ENCODE results near the gene PTPRF. TPM values are rescaled to one million over a fixed set of nuclear protein-coding genes. Genes with fewer than 3 reads are reported as not detected.

Gene PTPRF
- total RNA-seq, 4 donors from 2014 or later = 204 to 236 (median 231) TPM

DNA sequence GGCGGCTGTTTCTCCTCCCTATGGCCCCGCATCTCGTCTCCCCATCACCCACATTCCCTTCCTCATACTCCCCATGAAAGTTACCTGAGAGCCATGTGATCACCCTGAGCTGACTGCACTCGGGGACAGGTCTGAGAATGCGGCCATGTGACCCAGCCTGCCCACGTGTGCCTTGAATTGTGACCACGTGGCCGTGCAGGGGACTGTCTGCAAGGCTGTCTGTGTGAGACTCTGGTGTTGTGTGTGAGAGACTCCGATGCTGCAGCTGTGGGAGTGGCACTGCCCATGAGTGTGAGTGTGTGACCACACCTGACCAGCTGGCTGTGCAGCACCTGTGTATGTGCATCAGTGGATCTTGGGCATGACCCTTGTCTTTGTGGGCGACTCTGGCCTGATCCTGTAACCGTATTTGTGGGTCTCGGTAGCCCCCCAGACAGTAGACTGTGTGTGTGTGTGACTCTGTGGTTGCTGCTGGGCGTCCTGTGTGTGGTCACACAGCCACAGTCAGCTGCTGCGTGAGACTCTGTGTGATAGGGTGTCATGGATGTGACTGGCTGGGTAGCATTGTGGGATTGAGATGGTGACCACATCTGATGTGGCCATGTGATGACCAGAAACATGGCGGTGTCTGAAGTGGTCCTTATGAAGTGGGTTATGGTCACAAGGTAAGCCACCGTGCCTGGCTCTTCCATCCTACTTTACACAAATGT, 62.4 kb downstream of the PTPRF start:
- WGBS, 2 donors = 89 to 90% methylated on average over 14 of the region's 16 CpGs
- TF ChIP-seq POLR2A (IDR thresholded peaks at IDR 0.05) = no peak
- TF ChIP-seq, protein P1, sequence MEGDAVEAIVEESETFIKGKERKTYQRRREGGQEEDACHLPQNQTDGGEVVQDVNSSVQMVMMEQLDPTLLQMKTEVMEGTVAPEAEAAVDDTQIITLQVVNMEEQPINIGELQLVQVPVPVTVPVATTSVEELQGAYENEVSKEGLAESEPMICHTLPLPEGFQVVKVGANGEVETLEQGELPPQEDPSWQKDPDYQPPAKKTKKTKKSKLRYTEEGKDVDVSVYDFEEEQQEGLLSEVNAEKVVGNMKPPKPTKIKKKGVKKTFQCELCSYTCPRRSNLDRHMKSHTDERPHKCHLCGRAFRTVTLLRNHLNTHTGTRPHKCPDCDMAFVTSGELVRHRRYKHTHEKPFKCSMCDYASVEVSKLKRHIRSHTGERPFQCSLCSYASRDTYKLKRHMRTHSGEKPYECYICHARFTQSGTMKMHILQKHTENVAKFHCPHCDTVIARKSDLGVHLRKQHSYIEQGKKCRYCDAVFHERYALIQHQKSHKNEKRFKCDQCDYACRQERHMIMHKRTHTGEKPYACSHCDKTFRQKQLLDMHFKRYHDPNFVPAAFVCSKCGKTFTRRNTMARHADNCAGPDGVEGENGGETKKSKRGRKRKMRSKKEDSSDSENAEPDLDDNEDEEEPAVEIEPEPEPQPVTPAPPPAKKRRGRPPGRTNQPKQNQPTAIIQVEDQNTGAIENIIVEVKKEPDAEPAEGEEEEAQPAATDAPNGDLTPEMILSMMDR (IDR thresholded peaks at IDR 0.05) = no peak
- DNase-seq (ENCODE audit: low spot score in 2 of 2) = no peak
- no peak overlapping the region for H3K4me3 ChIP-seq (ENCODE audit: low read depth, poor library complexity, severe bottlenecking)
- intact Hi-C loops (cut with DNase I; ENCODE audit: low total_unique reads) = no loop called here

DNA sequence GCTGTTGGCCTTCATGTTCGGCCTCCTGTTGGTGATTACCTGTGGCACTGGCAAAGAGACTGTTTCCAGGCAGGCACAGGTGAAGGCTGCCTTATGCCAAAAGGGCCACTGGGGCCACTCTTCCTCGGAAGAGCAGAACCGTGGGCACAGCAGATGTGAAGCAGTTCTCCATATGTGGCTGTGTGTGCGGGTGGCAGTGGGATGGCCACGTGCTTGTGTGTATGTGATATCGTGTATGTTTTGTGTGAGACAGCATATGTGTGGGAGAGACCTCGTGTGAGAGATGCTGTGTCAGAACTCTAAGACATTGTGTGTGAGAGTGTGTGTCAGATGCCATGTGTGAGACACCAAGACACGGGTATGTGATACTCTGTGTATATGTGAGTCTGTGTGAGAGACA, 65.9 kb downstream of the PTPRF start:
- DNase-seq (ENCODE audit: low spot score in 2 of 2) = no peak
- intact Hi-C loops (cut with DNase I; ENCODE audit: low total_unique reads) = no loop called here
- no peak overlapping the region for H3K4me3 ChIP-seq (ENCODE audit: low read depth, poor library complexity, severe bottlenecking)
- 76 to 78% methylated on average over 8 of the region's 8 CpGs for WGBS, 2 donors
- TF ChIP-seq, protein P1 (IDR thresholded peaks at IDR 0.05) = no peak
- no peak for TF ChIP-seq POLR2A (IDR thresholded peaks at IDR 0.05)

DNA sequence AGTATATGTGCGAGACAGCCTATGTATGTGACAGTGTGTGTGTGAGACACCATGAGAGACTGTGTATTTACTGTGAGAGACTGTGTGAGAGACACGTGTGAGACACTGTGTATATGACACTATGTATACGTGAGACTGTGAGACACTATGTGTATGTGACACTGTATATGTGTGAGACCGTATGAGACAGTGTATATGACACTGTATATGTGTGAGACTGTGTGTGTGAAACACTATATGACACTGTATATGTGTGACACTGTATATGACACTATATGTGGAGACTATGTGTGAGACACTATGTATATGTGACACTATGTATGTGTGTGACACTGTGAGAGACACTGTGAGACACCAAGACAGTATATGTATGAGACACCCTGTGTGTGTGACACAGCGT, 66.3 kb downstream of the PTPRF start:
- 77 to 97% methylated on average over 5 of the region's 5 CpGs for WGBS, 2 donors
- H3K4me3 ChIP-seq (ENCODE audit: low read depth, poor library complexity, severe bottlenecking) = no peak overlapping the region
- intact Hi-C loops (cut with DNase I; ENCODE audit: low total_unique reads) = no loop called here
- no peak for DNase-seq (ENCODE audit: low spot score in 2 of 2)
- TF ChIP-seq POLR2A (IDR thresholded peaks at IDR 0.05) = no peak
- TF ChIP-seq, protein P1 (IDR thresholded peaks at IDR 0.05) = no peak

DNA sequence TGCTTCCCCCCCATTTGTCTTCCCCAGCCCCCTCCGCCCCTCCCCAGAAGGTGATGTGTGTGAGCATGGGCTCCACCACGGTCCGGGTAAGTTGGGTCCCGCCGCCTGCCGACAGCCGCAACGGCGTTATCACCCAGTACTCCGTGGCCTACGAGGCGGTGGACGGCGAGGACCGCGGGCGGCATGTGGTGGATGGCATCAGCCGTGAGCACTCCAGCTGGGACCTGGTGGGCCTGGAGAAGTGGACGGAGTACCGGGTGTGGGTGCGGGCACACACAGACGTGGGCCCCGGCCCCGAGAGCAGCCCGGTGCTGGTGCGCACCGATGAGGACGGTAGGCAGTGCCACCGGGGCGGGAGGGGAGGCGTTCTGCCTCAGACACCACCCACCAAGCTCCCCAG, 67.0 kb downstream of the PTPRF start:
- intact Hi-C loops (cut with DNase I; ENCODE audit: low total_unique reads) = no loop called here
- DNase-seq (ENCODE audit: low spot score in 2 of 2) = no peak
- WGBS, 2 donors = 93 to 96% methylated on average over 31 of the region's 31 CpGs
- TF ChIP-seq POLR2A (IDR thresholded peaks at IDR 0.05) = no peak
- TF ChIP-seq, protein P1 (IDR thresholded peaks at IDR 0.05) = no peak
- no peak overlapping the region for H3K4me3 ChIP-seq (ENCODE audit: low read depth, poor library complexity, severe bottlenecking)

DNA sequence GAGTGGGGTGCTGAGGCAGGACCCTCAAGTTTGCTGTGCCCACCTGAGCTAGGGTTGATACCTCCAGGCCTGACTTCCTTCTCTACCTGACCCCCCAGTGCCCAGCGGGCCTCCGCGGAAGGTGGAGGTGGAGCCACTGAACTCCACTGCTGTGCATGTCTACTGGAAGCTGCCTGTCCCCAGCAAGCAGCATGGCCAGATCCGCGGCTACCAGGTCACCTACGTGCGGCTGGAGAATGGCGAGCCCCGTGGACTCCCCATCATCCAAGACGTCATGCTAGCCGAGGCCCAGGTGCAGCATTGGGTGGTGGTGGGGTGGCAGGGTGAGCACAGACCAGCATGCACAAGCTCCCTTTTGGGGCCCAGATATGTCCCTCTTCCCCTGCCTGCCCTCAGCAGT, 67.9 kb downstream of the PTPRF start:
- DNase-seq (ENCODE audit: low spot score in 2 of 2) = no peak
- 94 to 96% methylated on average over 11 of the region's 11 CpGs for WGBS, 2 donors
- intact Hi-C loops (cut with DNase I; ENCODE audit: low total_unique reads) = no loop called here

More for the DNA sequence above, 67.9 kb downstream of the PTPRF start:
- no peak overlapping the region for H3K4me3 ChIP-seq (ENCODE audit: low read depth, poor library complexity, severe bottlenecking)
- no peak for TF ChIP-seq POLR2A (IDR thresholded peaks at IDR 0.05)
- TF ChIP-seq, protein P1 (IDR thresholded peaks at IDR 0.05) = no peak

Data from lower leg skin (tissue), 4 donors.